NCI-H1417 treated with DMSO at 0.1 percent for 48 hours (cell line): ENCODE measurements around the gene PYGO1.
"Not testable (repeated sequence)": the region's sequence is repeated elsewhere in the genome, so short reads cannot be mapped to it uniquely, and the experiment has no call there.

ENCODE experiments used
- DNase-seq: peaks from one replicate; lab custom pipeline; 2025; lab: John Stamatoyannopoulos, UW

PYGO1 gene, protein sequence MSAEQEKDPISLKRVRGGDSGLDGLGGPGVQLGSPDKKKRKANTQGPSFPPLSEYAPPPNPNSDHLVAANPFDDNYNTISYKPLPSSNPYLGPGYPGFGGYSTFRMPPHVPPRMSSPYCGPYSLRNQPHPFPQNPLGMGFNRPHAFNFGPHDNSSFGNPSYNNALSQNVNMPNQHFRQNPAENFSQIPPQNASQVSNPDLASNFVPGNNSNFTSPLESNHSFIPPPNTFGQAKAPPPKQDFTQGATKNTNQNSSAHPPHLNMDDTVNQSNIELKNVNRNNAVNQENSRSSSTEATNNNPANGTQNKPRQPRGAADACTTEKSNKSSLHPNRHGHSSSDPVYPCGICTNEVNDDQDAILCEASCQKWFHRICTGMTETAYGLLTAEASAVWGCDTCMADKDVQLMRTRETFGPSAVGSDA

DNA sequence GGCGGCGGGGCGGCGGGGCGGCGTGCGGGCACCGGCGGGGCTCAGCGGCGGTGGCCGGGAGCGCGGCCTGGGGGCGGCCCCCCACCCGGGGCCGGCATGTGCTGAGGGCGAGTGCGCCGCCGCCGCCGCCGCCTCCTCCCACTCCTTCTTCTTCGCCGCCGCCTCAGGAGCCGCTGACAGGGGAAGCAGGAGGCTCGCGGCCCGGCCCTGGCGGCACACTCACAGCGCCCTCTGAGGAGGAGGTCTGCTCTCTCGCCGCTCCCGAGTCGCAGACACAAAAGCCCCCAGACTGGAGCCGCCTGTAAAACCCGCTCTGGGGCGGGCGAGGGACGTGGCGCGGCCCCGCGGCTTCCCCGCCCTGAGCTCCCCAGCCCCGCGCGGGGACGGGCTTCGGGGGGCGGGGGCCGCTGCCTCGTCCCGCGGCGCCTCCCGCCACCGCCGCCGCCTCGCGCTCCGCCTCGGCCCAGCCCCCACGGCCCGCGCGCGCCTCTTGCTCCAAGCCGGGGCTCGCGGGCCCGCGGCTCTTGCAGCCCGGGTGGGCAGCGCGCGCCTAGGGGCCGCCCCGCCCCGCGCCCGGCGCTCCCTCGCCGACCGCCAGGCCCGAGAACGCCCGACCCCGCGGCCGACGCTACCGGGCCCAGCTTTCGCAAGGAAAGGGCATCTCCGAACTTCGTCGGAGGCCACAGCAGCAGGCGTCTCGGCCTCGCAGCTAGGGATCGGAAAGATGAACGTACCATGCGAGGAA is at the start of gene PYGO1:
TSS of gene PYGO1 (minus strand) at position 276 of the 745 bp plus-strand sequence. CDS start 462 bp downstream, outside the sequence.
- DNase-seq: no peak

DNA sequence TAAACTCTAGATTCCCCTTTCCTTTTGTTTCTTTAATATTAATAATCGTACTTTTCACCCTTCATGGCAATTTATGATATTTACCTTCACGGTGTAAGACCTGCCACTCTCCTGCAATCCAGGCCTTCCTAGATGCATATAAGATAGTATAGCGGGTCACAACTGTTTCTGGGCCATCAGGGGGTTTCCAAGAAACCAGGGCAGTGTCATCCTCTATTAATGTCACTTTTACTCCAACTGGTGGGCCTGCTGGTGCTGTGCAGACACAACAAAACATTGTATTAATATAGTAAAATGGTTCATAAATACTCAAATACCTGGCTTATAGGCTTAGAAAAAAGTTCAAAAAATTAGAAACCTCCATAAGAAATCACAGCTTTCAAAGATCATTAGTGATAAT is 48.9 kb upstream of the PYGO1 start:
- DNase-seq: no peak

DNA sequence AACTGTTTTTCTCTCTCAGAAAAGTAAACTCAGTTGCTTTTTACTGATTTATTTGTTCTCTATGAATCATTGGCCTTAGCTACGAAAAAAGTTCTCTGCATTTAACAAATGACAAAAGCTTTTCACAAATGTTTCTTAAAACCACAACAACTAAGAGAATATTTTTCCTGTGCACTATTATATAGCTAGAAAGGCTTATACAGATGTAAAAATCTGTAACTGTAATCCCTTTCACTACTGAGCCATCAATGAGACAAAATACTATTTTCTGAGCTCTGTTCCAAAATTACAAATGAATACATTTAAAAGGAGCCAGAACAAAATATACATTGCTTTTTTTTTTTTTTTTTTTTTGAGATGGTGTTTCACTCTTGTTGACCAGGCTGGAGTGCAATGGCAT is 45.6 kb upstream of the PYGO1 start:
- DNase-seq: no peak

DNA sequence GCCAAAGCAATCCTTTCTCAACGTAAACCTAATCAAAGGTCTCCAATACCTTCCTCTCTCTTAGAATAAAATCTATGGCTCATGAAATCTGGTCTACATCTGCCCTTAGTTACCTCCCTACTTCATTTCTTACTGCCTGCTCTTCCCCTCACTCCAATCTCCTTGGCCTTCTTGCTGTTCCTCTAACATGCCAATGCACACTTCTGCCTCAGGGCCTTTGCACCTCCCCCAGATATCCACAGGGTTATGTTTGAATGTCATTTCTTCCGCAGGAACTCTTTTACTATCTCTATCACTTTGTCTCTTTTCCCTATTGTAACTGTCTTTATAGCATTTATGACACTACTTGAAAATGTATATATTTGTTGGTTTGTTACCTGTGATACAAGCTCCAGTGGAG is 44.3 kb upstream of the PYGO1 start:
- DNase-seq: no peak

DNA sequence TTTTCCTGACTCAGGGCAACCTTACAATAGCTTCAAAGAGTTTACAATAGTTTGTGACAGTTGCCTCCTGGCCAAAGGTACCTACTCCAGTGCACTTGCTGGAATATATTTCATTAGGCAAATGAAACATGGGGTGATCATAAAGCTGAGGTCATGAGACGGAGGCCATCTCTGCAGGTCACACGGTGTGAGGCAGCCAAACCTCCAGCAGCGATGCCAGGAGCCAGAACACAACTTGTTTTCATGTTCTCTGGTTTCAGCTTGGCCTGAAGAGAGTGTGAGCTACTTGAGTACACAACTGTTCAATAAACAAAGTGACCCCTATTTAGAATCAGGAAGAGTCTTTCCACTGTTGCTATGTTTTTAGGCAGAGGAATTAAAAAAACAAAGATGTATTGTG is 42.7 kb upstream of the PYGO1 start:
- DNase-seq: no peak

DNA sequence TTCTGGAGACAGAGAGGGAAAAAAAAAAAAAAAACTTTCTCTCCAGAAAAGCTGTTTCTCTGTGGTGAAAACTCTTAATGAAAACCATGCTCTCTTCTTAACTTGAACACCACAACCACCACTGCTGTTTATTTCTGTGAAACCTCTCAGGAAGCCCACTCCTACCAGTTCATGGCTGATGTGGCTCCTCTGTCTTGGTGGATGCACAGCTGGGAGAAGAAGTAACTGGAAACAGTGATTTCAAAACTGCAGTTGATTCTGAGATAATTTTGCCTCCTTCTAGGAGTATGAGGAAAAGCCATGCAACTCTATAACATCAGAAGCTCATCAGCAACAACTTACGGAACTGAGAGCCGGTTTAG is 40.2 kb upstream of the PYGO1 start:
- DNase-seq: no peak

DNA sequence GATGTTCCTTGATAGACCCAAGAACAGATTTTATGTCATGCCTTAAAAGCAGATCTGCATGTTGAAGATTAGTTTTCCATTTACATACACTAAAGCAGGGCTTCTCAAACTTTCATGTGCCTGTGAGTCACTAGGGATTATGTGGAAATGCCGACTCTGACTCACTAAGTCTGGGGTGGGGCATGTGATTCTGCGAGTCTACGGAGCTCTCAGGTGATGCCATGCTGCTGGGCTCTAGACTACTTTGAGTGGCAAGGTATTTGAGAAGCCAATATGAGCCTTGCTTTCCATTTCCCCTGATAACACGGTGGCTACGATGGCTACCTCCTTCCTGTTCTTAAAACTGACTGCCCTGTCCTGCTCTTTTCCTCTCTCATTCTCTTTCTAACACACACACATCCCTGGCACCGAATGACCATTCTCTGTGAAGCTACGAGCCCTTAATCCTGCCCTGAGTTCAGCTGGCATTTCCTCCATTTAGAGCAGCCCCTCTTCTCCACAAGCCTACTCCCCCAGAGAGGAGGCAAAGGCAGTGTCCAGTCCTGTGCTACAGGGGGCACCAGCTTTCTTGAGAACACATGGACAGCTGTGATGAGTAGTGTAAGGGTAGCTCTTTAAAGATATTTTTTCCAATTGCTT is 39.7 kb upstream of the PYGO1 start:
- DNase-seq: no peak

DNA sequence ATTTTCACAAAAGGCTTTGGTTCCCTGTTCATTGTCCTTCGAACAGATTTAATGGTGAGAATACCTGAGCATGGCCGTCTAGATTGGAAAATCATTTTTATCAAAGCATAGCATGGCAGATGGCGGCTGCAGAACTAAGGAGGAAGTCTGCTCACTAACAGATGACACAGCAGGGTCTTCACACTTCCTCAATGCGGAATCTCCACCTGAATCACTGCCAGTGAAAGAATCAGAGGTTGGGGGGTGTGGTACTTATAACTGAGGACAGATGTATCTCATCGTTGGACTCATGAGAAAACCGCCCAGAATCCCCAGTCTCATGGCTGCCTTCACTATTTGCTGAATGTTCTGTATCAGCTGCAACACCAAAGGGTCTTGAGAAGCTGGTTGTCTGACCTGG is 31.6 kb upstream of the PYGO1 start:
- no peak for DNase-seq

DNA sequence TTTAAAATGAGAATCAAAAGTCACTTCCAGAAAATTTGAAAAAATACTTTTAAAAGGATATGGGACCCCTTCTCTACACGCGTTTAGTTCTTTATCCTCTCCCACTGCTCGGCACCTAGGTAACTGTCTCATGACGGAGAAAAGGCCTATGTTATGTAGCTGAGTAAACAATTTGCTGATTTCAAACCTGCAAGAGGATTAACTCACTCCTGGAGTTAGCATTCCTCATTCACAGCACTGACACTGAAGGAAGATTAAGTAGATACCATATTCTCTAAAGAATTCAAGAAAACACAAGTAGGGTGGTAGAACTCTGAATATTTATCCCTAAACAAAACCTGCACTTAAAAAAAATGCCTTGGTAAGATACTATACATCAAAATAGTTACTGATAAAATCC is 30.2 kb upstream of the PYGO1 start:
- DNase-seq: no peak

DNA sequence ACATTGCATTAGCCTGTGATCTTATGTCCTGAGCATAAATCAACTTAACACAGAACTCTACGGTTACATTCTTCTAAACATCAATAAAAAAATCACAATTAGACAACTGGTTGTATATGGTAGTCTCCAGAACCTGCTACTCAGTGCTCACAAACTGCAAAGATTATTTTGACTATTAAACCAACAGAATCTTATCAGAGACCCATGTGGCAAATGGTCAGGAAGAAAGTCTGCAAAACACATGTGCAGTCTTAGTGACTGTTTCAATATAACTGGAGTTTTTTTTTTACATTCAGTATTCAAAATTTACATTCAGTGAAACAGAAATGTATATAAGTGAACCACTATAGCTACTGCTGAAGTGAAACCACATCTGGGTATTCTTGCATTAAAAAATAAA is 27.3 kb upstream of the PYGO1 start:
- no peak for DNase-seq

DNA sequence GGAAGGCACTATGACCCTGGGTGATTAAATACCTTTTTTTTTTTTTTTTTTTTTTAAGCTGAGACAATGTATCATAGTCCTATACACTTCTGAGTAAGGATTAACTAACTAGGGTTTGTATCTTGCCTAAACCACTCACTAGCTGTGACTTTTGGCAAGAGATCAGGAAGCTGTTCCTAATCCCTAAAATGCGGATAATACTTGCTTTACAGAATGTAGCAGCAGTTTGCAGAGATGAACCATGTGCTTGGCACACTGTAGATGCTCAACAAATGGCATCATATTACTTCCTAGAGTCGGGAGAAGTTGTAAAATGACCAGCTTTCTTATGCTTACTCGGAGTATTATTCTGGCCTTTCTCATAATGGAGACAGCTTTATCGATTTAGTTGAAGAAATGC is 25.6 kb upstream of the PYGO1 start:
- DNase-seq: no peak

DNA sequence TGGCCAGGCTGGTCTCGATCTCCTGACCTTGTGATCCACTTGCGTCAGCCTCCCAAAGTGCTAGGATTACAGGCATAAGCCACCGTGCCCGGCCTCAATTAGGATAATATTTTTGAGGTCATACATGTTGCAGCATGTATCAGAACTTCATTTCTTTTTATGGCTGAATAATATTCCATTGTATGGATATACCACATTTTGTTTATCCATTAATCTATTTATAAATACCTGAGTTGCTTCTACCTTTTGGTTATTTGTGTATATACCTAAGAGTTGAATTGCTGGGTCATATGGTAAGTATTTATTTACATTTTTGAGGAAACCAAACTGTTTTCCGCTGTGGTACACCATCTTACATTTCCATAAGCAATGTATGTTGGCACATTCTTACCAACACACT is 18.1 kb upstream of the PYGO1 start:
- DNase-seq: no peak

DNA sequence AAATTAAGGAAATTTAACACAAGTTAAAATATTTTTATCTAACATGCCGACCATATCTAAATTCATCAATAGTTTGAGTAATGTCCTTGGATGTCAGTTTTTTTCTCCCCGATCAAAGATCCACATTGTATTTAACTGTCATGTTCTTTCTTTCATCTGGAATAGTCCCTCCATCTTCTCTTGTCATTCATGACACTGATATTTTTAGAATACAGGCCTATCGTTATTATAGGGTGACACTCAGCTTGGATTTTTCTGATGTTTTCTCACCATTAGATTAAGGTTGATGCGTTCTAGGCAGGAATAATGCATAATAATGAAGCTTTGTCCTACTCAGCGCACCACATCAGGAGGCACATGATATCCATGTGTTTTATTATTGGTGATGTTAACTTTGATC is 13.2 kb upstream of the PYGO1 start:
- DNase-seq: no peak

DNA sequence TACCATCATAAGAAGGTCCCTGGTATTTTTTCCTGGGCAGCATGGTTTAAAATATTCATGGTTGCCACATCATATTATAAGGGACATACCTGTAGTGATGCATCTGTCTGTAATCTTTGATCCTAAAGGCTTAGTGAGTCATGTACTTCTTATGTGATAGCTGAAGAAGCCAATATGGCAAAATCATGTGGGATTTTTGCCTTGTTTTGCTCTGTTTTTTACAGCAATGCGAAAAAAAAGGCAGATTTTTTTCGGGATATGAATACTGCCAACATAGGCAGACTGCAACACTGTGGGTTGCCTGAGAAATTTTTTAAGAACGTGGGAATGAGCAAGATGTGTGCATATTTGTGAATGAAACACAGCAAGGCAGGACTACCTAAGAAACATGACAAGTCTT is 11.3 kb upstream of the PYGO1 start:
- DNase-seq: no peak

DNA sequence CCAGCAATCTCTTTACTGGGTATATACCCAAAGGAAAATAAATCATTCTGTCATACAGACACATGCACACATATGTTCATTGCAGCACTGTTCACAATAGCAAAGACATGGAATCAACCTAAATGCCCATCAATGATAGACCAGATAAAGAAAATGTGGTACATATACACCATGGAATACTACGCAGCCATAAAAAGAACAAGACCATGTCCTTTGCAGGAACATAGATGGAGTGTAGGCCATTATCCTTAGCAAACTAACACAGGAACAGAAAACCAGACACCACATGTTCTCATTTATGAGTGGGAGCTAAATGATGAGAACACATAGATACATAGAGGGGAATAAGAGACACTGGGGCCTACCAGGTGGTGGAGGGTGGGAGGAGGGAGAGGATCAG is 4.9 kb upstream of the PYGO1 start:
- not testable (repeated sequence) for DNase-seq

DNA sequence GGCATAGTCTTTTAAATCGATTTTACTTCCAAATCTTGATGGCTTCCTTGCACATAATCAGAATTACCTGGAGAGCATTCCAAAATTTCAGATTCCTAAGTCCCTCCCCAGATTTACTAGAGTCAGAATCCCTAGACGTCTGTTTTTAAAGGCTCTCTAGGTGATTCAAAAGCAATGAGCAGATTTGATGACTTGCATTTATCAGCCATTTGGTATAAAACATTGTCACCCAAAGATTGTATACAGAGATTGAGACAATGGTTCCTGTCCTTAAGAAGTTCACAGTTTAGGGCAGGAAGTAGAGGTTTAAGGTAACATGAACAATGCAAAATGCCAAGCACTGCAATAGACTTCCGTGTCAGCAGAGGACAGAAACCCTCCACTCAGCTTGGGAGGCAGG is 2.6 kb upstream of the PYGO1 start:
- no peak for DNase-seq

DNA sequence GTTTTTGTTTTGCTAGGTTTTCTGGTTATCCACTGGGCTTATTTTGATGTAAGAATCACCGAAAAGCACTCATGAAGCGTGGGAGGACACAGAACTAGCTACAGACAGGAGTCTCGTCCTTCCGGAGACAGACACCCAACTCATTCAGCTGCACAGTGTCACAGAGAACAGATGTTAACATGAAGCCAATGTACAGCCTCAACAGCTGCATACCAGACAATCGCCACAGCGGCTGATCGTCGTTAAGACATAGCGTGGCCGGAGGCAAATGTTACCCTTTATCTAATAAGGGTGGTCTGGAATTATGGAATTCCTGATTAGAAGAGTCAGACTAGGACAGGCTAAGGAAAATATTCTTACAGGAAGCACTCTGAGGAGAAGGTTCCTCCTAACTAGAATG is 1.1 kb upstream of the PYGO1 start:
- DNase-seq: no peak

DNA sequence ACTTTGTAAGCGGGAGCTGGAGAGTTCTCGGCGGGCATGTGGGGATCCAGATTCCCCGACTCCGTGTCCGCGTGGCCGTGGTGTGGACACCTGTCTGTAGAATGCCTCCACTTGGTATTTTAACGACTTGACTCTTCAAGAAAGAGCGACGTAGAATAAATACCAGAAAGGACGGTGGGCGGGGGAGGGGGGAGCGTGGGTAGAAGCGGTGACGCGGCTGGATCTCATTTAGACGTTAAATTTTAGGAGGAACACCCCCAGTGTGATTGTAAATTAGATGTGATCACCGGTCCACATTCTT is 620 bp upstream of the PYGO1 start:
- DNase-seq: no peak

DNA sequence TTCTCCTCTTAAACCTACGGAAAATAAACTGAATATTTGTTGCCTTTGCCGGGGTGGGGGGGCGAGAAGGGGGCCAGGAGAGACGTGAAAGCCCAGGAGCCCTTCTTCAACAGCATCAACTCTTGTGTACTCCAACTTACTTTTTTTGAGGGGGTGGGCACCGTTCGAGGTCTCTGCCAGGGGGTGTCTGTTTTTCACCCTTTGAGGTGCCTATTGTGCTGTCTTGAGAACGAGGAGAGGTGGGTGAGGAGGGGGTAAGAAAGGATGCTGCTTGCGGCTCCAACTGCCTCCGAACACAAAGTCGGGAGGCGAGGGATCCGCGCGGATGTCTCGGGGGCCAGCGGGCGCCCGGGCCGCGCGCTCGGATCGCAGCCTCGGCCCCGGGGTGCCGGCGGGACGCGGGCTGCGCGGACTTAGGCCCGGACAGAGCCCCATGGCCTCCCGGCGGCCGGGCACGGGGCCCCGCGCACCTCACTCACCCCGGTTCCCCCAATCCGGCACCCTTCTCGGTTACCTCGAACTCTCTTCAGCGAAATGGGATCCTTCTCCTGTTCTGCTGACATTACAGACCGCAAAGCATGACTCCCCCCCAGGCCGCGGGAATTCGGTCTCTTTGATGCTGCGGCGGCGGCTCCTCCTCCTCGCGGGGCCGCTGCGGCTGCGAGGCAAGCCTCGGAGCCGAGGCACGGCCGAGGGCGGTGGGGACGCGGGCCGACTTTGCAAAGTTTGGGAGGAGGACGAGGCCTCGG is 650 bp downstream of the PYGO1 start:
- DNase-seq: no peak

DNA sequence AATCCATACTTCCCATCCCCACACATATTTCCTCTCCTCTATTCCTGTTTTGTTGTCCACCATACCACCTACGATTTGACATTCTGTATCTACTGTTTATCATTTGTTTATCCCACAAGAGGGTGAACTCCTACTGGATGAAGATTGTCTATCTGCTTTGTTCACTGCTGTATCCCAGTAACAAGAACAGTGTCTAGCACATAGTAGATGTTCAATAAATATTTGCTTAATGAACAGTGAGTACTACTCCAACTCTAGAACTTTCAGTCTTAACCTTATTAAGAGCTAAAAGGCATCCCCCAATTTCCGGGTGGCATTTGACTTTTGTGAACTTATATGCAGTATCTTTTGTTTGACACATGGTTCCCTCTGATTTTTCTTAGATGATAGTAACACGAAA is 1.3 kb downstream of the PYGO1 start:
- no peak for DNase-seq

DNA sequence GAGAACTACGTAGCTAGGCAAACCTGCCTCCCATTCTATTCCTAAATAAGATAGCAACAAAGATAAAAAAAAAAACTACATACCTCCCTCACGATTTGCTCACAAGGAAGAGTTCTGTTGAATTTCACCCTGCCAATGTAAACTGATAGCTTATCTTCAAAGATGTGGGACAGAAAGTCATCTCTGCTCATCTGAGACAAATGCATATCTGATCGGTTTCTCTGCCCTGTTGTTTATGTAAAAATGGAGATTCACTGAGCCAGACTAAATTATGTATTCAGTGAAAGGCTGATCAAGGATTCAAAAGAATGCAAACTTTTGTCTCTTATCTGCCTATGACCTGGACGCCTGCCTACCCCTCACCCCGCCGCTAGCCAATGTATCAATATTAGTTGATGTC is 11.2 kb downstream of the PYGO1 start:
- DNase-seq: no peak

DNA sequence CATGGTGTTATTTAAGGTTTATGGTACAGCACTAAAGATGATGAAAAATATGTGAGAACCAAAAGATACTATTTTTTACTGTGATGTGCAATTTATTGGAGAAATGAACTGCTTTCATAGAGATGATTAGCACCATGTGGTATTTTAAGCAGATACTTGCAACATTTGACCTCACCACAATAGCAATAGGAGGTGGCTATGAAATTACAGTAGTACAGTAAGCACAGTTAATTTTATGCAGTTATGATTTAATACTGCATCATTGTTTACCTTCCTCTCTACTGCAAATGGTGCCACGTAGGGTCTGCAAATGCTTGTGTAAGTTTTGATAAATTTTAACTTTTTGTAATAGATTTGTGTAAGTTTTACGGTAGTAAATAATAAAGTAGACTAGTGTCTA is 14.0 kb downstream of the PYGO1 start:
- no peak for DNase-seq

DNA sequence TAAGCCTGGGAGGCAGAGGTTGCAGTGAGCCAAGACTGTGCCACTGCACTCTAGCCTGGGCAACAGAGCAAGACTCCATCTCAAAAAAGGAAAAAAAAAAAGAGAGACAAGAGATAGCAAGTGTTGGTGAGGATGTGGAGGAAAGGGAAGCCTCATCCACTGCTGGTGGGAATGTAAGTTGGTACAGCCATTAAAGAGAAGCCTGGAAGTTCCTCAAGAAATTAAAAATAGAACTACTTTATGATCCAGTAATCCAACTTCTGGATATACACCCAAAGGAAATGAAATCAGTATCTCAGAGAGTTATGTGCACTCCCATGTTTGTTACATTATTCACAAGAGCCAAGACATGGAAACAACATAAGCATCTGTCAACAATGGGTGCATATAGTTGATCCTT is 14.9 kb downstream of the PYGO1 start:
- DNase-seq: no peak
